ENCODE data around the gene GLI2.

GLI2 gene

GRCh38 chr2:120737340-120738101, 1.9 kb downstream of the GLI2 start:
- TF ChIP-seq CTCF (IDR thresholded peaks at IDR 0.05; ENCODE audit: borderline replicate concordance, insufficient read depth, low read depth, low read length): no peak
- no peak overlapping the region for H3K4me3 ChIP-seq (ENCODE audit: low read depth, low read length)

DNA sequence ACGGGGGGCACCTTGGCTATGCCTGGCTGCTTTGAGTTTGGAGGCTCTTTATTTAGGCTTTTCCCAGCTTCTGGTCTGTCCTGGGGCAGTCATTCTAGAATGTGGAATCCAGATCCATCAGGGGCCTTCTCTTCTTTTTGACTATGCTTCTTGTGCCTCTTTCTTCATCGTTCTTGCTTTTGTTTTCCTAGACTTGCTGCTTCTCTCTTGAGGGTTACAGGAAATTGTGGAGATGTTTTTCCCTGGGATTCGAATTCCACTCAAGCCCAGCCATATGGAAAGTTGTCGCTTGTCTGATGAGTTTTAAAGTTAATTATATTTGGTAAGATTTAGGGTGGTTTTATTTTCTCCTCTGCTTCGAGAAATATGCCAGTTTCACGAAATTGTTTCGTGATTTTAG, 2.4 kb downstream of the GLI2 start:
- no peak overlapping the region for H3K4me3 ChIP-seq (ENCODE audit: low read depth, low read length)
- TF ChIP-seq CTCF (IDR thresholded peaks at IDR 0.05; ENCODE audit: borderline replicate concordance, insufficient read depth, low read depth, low read length): no peak

GRCh38 chr2:120738786-120739437, 3.2 kb downstream of the GLI2 start:
- TF ChIP-seq CTCF (IDR thresholded peaks at IDR 0.05; ENCODE audit: borderline replicate concordance, insufficient read depth, low read depth, low read length): no peak
- no peak overlapping the region for H3K4me3 ChIP-seq (ENCODE audit: low read depth, low read length)

- TF ChIP-seq CTCF (IDR thresholded peaks at IDR 0.05; ENCODE audit: borderline replicate concordance, insufficient read depth, low read depth, low read length): no peak
- no peak overlapping the region for H3K4me3 ChIP-seq (ENCODE audit: low read depth, low read length)
Observed at GRCh38 chr2:120739438-120740090, 3.9 kb downstream of the GLI2 start.

DNA sequence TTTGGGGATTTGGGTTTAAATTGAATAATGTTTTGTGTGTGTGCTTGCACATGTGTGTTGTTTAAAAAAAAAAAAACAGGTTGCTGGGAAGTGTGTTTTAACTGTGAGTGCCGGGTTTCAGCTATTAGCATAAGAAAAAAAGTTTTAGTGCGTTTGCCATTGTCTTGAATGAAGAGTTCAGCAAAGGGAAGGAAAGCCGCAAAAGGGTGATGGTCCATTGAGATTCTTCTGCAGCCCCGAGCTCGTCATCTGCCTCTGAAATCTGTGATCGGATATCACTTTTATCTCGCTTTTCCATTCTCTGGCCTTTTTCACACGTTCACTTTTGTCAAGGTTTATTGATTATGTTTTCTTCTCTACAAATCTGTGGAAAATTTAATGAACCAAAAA, 4.7 kb downstream of the GLI2 start:
- no peak for TF ChIP-seq CTCF (IDR thresholded peaks at IDR 0.05; ENCODE audit: borderline replicate concordance, insufficient read depth, low read depth, low read length)

GRCh38 chr2:120740765-120741524, 5.3 kb downstream of the GLI2 start:
- no peak for TF ChIP-seq CTCF (IDR thresholded peaks at IDR 0.05; ENCODE audit: borderline replicate concordance, insufficient read depth, low read depth, low read length)
- H3K4me3 ChIP-seq (ENCODE audit: low read depth, low read length): no peak overlapping the region

More for the DNA sequence above, 4.7 kb downstream of the GLI2 start:
- H3K4me3 ChIP-seq (ENCODE audit: low read depth, low read length): no peak overlapping the region

Measured in GM12875 (cell line).